Caki2 (cell line): ENCODE data around the gene OTUD7B. TPM values are rescaled to one million over a fixed set of nuclear protein-coding genes. Genes with fewer than 3 reads are reported as not detected.

Experiments used
- DNase-seq: peaks from one replicate; pipeline ENCODE4 v3.0.0-alpha.2; 2015; ENCODE audit warnings: low read depth
- in situ Hi-C: cut with HindIII; loops from 2 replicates; pipeline ENCODE4 v1.10.0; 2016; ENCODE audit warnings: low sequenced_read_pairs, low pct_unique_long_range_greater_than_20kb, mixed read lengths
- total RNA-seq: library from RNA; depleted of rRNA; stranded (reverse); fragments of >200 nt; shearing (Covaris generic); gene quantifications from 2 replicates; pipeline ENCODE4 v1.2.3, GENCODE V29; 2014; ENCODE audit warnings: low replicate concordance; rRNA removed

OTUD7B gene
- total RNA-seq, 1 experiment from 2014 or later = 16.5 TPM

- in situ Hi-C loops = no loop called here
These were observed 106.6 kb downstream of the OTUD7B start for GRCh38 chr1:149903836-149904491.

GRCh38 chr1:149899460-149900284 is 110.9 kb downstream of the OTUD7B start, which contains the start of gene BOLA1:
TSS of gene BOLA1 (plus strand) at chr1:149899568. CDS start at chr1:149900060, 492 bp downstream.
- in situ Hi-C loops = no loop called here
- peak; percentile 86 for DNase-seq

More at GRCh38 chr1:149903836-149904491, 106.6 kb downstream of the OTUD7B start:
- no peak for DNase-seq

GRCh38 chr1:149896575-149896974 is 114.0 kb downstream of the OTUD7B start:
- DNase-seq = no peak
- in situ Hi-C loops = no loop called here

- in situ Hi-C loops = no loop called here
- no peak for DNase-seq
These were observed 121.6 kb downstream of the OTUD7B start for GRCh38 chr1:149888999-149889289.

- DNase-seq = no peak
- in situ Hi-C loops = no loop called here
These were observed 122.1 kb downstream of the OTUD7B start for GRCh38 chr1:149888247-149888998.

Other genes with a start within 250 kb of the OTUD7B start
- not detected in 2 replicates for gene FCGR1A, start 228.0 kb downstream of the OTUD7B start, total RNA-seq
- gene BOLA1, start 111.2 kb downstream of the OTUD7B start, total RNA-seq = 33.7 and 67.6 TPM in 2 replicates
- 0.09 TPM in 1 of 2 replicates, not detected in the other for gene SV2A, start 92.9 kb downstream of the OTUD7B start, total RNA-seq
- 28.3 and 30.6 TPM in 2 replicates for gene SF3B4, start 82.9 kb downstream of the OTUD7B start, total RNA-seq
- 12.9 and 13.8 TPM in 2 replicates for gene MTMR11, start 73.8 kb downstream of the OTUD7B start, total RNA-seq
- gene VPS45, start 57.0 kb upstream of the OTUD7B start, total RNA-seq = 12.6 and 15.6 TPM in 2 replicates
- 4.0 and 8.0 TPM in 2 replicates for gene PLEKHO1, start 139.2 kb upstream of the OTUD7B start, total RNA-seq
- gene ANP32E, start 225.4 kb upstream of the OTUD7B start, total RNA-seq = 15.2 and 16.0 TPM in 2 replicates
- gene CA14, start 247.0 kb upstream of the OTUD7B start, total RNA-seq = not detected in 2 replicates